Measurements from ENCODE around the gene MPST.
"Not testable (repeated sequence)": the region's sequence is repeated elsewhere in the genome, so short reads cannot be mapped to it uniquely, and the experiment has no call there.

MPST gene

DNA sequence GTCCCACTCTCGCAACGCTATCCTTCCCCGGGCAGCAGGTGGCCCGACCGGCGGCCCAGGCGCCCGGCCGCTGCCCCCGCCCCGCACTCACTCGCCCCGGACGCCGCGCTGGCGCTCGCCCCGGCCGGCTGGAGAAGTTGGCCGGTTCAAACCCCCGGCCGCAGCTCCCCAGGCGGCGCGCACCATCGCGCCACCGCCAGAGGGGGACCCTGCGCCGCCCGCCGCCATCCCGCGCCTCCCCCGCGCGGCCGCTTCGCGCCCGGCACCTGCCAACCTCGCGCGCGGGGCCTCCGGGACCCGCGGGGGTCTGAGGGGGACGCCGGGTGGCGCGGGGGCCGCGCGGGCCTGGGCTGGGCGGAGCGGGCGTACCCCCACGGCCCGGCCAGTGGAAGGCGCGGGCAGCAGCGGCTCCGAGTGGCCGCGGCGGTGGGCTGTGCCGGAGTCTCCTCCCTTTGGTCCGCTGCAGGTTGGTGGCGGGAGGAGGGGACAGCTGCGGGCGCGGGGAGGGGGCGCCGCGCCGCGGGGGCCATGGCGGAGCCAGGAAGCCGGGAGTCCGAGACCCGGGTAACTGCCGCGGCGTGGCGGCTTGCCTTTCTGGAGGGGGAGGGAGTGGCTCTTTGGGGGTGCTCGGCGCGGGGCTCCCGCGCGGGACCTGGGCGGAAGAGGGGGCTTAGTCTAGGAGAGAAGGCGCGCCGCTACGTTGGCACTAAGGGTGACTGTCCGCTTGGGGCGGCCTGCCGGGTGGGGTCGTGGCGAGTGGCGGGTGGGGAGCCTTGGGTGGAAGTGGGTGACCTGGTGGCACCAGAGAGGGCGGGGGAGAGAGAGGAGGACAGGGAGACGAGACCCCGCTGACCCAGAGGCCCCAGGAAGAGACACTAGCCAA, at the start of gene MPST, which contains the start of gene TST:
TSS of gene MPST (plus strand) at position 434 of the 883 bp plus-strand sequence. CDS start at position 529, 95 bp downstream.
TSS of gene TST (minus strand) at position 139 of the 883 bp plus-strand sequence. CDS start 715 bp downstream, outside the sequence.
- no peak for DNase-seq (ENCODE audit: low read depth)

- DNase-seq (ENCODE audit: low read depth) = no peak
Measured at GRCh38 chr22:36971341-36972125, 48.0 kb upstream of the MPST start.

- DNase-seq (ENCODE audit: low read depth) = no peak
Measured at GRCh38 chr22:36976606-36977005, 42.9 kb upstream of the MPST start.

DNA sequence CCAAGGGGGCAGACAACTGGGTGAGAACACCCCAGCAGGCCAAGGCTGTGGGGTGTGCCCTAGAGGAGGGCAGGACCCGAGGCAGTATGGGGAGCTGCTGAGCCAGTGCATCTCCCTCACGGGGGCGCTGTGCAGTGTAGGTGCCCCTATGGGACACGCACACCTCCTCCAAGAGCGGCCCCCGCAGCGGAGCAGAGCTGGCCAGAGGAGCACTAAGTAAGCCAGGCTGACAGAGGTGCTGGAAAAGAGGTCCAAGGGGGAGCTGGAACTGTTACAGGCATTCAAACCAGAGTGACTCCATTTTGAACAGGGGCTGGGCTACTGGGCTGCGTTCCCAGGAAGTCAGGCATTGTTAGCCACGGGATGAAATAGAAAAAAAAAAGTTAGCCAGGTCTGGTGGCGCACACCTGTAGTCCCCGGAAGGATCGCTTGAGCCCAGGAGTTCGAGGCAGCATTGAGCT, 42.1 kb upstream of the MPST start:
- DNase-seq (ENCODE audit: low read depth) = peak; percentile 70

GRCh38 chr22:36977947-36978660, 41.4 kb upstream of the MPST start:
- peak; percentile 86 for DNase-seq (ENCODE audit: low read depth)

GRCh38 chr22:36979016-36979910, 40.3 kb upstream of the MPST start:
- no peak for DNase-seq (ENCODE audit: low read depth)

- no peak for DNase-seq (ENCODE audit: low read depth)
Measured at GRCh38 chr22:36981247-36981775, 38.2 kb upstream of the MPST start.

GRCh38 chr22:36982136-36982535, 37.4 kb upstream of the MPST start:
- DNase-seq (ENCODE audit: low read depth) = no peak

- no peak for DNase-seq (ENCODE audit: low read depth)
Measured at GRCh38 chr22:36985211-36985889, 34.2 kb upstream of the MPST start.

DNA sequence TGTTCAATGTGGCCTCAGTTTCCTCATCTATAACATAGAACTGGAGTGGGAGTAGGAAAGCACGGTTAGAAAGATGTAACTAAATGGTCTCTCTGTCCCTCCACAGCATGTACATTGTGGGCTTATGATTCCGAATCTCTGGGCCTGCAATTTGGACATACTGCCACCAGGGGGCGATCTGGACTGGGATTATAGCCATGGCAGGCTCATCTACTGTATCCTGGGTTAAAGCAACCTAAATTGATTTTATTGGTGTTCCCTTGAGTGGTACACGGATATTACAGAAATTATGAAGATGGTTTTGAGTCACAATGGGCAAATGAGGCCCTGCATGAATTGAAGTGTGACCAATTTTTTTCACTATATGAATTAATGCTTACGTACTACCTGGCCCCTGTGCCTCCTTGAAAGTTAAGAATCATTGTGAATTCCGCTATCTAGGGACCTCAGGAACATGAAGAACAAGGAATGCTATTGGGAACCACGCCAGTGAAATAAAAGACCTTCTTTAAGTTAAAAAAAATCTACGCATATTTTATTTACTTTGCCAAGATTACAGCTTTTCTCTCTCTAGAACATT, 33.2 kb upstream of the MPST start:
- DNase-seq (ENCODE audit: low read depth) = peak; percentile 40

DNA sequence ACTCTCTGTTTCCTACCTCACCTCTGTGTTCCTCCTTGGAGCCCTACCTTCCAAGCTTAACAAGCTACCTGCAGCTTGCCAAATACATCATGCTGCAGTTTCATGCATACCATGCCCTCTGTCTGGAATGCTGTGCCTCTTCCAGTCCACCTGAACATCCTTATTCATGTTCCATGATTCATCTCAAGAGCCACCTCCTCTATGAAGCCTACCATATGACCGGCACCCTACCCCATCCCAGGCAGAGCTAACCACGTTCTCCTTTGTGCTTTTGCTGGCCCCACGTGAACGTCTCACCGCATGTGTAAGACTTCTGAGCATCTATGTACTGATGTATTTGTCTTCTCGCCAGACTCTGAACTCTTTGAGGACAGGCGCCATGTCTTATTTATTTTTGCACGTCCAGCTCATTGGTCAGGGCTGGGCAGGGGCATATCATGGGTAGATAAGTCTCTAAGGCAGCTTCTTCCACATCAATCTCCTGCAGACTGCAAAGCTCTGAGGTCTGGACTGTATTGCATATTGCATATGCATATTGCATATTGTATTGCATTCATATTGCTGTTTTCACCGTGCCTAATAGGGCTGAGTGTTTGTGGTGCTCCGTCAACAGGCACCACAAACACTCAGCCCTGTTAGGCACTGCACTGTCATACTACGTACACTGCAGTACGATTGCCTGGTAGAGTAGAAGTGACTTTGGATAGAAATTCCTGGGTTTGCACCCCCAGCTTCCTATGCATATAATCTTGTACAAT, 31.3 kb upstream of the MPST start:
- DNase-seq (ENCODE audit: low read depth) = no peak

DNA sequence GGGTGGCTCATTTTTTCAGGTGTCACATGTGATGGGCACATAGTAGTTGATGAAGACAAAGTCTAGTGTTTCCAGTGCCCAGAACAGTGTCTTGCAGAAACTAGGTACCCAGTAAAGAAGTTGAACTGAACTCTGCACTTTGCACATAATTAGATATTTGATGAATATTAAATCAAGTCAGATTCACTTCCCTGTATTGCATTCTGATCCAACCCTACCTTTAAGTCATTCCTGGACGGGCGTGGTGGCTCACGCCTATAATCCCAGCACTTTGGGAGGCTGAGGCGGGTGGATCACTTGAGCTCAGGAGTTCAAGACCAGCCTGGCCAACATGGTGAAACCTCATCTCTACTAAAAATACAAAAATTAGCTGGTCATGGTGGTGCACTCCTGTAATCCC, 30.5 kb upstream of the MPST start:
- DNase-seq (ENCODE audit: low read depth) = not testable (repeated sequence)

GRCh38 chr22:36990457-36990856, 29.1 kb upstream of the MPST start:
- no peak for DNase-seq (ENCODE audit: low read depth)

GRCh38 chr22:36991206-36991605, 28.3 kb upstream of the MPST start:
- no peak for DNase-seq (ENCODE audit: low read depth)

DNA sequence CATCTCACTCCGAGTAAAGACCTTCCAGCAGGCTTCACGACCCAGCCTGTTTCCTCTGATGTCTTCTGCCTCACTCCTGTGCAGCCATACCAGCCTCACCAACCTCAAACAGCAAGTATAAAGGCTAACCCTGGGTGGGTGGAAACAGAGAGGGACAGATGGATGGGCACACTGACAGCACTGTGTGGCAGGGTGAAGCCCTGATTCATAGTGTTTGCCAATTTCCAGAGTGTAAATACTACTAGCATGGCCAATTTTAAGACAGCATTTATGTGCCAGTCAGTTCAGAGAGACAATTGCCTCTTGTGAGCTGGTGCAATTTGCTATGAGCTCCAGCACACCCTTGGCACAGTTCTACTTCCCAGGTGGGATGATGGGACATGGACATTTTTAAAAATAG, 21.8 kb upstream of the MPST start:
- DNase-seq (ENCODE audit: low read depth) = no peak

- DNase-seq (ENCODE audit: low read depth) = no peak
Measured at GRCh38 chr22:36998620-36999351, 20.8 kb upstream of the MPST start.

- no peak for DNase-seq (ENCODE audit: low read depth)
Measured at GRCh38 chr22:36999463-36999862, 20.1 kb upstream of the MPST start.
